SH-SY5Y (cell line): ENCODE data around the gene IFNL3.

Experiments
- GATA2 ChIP-seq: IDR thresholded peaks from 2 replicates; pipeline ENCODE4 v1.6.1; 2011; ENCODE audit warnings: mild to moderate bottlenecking, low read depth, low read length
- GATA3 ChIP-seq: IDR thresholded peaks from 2 replicates; pipeline ENCODE4 v1.6.1; 2011; ENCODE audit warnings: low read depth, mild to moderate bottlenecking, low read length, moderate library complexity

GRCh38 chr19:39251846-39252245 lies 7.0 kb upstream of the IFNL3 start:
- no peak for TF ChIP-seq GATA2
- no peak for TF ChIP-seq GATA3
